NCI-H524 (cell line): ENCODE measurements around the gene SYNM.
A peak's percentile ranks its signal among the peaks of the same experiment; 100 is the strongest.

Experiments
- DNase-seq, 2 experiments: peaks; one replicate each; lab custom pipeline; 2025; lab: John Stamatoyannopoulos, UW

Gene SYNM

DNA sequence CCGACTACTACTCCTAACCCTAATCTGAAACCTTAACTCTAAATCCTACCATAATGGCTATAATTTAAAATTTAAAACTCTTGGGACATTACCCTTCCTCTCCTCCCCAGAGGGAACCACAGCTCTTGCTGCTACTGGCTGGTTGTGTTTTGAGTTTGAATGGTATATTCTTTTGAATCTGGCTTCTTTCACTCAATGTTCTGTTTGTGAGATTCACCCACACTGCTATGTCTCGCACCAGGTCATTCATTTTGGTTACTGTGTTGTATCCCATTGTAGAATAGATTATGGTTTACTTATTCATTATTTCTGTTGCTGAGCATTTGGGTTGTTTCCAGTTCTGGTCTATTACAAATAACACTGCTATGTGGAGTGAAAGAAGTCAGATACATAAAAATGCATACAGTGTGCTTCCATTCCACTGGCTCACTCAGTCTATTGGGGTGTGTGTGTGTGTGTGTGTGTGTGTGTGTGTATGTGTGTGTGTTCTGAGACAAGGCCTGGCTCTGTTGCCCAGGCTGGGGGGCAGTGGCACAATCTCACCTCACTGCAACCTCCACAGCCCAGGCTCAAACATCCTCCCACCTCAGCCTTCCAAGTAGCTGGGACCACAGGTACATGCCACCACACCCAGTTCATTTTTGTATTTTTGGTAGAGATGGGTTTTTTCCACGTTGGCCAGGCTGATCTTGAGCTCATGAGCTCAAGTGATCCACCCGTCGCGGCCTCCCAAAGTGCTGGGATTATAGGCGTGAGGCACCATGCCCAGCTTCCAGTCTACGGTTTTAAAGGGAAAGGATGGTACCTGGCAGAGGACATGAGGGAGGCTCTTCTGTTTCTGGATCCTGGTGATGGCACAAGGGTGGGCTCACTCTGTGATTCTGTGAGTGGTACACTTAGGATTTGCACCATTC, 19.2 kb upstream of the SYNM start:
- DNase-seq, result no peak

DNA sequence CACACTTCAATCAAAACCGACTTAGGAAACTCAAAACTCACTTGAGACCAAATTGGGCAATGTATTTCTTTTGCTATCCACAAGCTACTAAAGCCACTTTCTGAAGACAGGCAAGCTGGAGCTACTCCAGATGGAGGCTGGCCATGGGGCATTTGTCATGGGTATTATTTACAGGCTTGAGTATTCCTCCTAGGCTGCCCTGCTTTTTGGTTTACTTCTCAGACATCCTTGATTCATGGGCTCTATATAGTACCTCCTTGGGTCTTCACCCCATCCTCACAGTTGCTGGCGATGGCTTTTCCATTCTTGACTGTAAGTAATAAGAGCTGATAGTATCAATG, 18.6 kb upstream of the SYNM start:
- no peak for DNase-seq

DNA sequence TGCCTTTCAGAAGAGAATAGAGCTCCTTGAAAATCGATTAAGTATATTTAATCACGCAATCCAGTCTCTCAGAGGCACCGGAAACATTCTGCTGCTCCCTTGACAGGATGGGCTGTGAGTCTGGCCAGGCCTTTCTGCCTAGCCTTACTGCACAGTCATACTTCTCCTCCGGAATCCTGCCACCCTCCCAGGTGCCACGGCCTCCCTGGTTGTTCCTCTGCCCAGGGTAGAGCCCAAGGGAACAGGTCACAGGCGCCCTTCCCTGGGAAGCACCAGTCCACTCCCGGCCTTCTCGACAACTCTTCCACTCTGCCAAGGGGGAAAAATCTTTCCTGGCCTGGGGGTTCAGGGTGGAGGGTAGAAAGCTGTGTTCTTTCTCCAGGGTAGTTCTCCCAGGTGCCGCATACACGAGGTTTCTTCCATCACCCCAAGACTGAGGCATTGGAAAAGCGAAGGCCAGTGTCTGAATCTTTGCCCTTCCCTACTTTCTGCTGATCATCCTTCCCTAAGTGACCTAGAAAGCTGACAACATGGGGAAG, 17.4 kb upstream of the SYNM start:
- DNase-seq, result no peak

DNA sequence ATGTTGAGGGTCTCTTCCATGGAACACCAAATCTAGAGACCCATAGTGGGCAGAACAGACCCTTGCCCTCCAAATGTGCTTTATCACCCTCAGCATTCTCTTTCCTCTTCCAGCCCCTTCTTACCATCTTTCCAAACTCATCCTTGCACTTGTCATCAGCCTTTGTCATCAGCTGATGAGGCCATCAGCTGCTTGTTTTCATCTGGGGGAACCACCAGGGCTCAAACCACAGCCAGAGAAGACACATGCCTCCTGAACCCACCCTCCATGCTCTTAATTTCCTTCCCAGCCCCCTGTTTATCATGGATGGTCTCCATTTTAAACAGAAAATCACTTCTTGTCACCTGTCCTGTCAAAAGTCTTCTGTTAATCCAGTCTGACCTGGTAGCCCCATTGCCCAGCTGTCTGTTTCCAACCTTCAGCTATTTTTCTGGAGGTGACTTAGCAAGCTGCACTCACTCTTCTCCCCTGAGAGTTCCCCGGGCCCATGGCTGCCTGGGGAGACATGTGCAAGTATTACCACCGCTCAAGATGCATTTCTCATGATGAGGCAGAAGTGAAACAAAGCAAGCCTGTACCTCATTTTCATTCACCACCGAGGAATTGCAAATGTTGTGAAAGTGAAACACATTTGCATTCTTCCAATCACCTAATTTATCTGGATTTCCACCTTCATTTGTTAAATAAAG, 14.7 kb upstream of the SYNM start:
- no peak for DNase-seq

DNA sequence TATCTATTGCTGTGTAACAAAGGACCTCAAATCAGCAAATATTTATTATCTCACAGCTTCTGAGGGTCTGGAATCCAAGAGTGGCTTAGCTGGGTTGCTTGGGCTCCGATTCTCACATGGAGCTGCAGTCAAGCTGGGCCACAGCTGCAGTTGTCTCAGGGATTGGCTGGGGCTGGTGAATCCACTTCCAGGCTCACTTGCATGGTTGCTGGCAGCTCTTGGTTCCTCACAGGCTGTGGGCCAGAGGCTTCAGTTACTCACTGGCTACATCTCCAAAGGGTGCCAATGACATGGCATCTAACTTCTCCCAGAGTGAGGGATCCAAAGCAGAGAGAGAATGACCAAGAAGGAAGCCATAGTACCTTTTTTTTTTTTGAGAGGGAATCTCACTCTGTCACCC, 13.9 kb upstream of the SYNM start:
- no peak for DNase-seq

DNA sequence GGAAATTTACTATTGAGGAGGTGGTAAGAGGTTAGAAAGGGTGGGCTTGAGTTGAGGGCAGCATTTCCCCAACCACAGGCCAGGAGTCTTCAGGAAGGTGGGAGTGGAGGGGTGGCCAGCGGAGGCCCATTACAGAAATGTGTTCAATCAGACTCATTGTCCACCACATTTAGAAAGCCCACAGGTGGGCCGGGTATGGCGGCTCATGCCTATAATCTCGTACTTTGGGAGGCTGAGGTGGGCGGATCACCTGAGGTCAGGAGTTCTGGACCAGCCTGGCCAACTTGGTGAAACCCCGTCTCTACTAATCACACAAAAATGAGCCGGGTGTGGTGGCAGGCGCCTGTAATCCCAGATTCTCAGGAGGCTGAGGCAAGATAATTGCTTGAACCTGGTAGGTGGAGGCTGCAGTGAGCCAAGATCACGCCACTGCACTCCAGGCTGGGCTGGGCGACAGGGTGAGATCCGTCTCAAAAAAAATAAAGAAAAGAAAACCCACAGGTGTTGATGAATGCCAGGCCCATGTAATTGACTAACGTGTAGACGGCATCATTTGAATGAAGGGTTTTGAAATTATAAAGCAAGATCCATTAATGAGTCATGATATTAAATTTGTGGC, 12.2 kb upstream of the SYNM start:
- no peak for DNase-seq

DNA sequence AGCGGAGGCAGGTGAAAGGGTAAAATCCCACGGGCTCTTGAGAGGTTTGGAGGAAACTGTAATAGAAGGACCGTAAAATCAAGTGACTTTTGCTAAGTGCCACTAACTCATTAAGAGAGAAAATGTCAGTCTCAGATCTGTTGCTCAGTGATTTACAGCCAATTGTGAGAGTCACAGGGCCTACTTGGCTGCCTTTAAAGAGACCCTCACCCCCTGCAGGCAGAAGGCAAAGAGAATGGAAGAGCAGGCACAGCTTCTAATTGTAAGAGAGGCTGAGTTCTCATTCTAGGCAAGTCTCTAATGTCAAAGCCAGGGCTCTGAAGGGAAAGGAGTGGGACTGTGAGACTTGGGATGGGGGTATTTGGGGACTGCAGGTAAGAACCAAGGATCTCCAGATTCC, 9.3 kb upstream of the SYNM start:
- DNase-seq, result no peak

DNA sequence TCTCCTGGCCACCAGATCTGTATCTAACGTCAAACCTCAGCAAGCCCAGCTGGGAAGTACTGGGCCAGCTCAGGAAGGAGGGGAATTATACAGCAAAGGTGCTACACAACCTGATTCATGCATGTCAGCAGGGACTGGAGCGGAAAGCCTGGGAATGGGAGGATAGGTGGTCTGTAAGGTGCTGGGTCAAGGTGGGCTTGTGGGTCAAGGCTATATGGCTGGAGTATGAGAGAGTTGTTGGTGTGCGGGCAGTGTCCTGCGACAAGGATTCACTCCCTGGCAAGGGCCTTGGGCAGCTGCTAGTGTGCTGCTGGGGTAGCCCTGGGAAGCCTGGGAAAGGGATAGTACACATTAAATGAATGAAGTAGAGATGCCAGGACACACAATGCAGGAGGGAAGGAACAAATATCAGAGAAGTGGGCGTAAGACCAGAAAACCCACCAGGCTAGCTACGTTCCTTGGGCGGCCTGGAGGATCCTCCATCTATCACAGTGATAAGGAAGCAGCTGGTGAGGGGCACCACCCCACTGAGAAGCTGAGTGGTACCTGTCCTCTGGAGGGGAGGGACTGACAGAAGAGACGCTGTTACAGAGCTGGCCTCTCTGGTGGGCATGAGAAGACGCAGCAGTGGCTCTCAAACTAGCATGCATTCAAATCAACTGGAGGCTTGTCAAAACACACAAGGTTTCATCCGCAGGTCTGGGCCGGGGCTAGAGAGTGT, 8.5 kb upstream of the SYNM start:
- no peak for DNase-seq

DNA sequence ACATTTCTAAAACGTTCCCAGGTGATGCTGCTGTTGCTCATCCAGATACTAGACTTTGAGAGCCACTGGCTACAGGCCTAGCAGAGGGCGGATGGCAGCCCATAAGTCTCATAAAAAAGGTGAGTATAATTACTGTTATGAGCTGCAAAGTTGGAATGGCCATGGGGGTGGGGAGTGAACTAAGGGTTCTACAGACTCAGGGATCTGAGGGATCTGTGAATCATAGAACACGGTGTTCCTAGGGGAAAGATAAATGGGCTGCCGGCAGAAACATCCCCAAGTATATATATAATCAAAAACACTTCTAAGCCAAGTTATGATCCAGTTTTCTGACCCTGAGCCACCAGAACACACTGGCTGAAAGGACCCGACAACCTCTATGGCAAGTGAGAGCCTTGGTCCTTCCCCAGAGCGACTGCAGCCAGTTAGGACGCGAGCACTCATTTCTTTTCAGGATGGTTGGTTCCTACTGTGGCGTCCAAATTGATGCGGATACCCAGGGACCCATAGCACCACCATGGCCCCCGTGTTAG, 7.9 kb upstream of the SYNM start:
- DNase-seq, result no peak

DNA sequence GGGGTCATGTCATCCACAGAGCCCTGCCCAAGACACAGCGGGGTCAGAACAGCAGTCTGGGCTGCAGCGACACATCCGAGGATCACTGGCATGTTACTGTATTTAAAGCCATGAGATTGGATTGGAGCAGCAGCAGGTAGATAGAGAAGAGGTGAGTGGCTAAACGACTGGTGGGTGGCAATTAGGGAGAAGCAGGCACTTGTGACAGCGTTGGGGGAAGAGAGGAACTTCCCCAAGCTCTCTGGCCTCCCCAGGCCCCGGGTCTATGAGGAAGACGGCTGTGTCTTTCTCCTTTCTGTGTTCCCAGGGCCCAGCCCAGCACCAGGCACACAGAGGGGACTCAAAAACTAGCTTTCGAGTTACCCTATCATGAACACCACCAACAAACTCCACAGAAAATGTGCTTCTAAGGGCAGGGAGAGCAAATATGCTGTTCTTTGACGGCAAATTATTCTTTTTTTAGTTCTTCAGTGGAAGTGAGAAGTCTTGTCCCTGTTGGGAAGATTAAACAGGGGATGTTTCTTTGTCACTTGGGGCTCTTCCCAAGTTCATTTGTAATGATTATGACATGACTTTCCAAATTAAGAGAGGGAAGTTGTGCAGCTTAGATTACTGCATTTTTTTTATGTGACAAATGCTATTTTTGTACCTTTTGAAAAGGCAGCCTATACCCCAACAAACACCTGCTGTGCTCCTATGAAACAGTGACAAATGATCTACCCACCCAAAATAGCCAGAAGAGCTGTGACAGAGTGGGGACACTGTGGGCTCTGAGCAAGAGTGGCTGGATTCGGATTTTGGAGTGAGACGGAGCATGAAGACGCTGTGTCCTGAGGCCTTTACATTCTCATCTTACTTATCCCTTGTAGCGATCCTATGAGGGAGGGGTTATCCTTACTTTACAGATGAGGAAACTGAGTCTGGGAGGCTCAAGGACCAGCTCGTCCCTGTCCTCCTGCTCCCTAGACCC, 7.2 kb upstream of the SYNM start:
- no peak for DNase-seq

DNA sequence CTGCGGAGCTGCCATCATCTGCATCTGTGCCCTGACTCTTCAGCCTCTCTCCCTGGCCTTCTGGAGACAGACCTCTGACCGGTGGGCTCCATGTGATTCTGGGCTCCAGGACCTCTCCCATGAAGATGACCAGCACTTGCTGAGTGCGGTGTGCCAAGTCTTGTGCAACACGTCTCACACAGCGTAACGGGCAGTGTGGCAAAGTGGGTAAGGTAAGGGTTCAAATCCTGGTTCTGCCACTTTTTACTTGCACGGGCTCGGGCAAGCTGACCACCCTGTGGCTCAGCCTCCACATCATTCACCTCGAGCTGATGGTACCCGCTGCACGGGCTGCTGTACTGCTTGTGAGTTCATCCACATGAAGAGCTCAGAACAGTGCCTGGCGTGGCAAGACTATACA, 6.5 kb upstream of the SYNM start:
- no peak for DNase-seq

DNA sequence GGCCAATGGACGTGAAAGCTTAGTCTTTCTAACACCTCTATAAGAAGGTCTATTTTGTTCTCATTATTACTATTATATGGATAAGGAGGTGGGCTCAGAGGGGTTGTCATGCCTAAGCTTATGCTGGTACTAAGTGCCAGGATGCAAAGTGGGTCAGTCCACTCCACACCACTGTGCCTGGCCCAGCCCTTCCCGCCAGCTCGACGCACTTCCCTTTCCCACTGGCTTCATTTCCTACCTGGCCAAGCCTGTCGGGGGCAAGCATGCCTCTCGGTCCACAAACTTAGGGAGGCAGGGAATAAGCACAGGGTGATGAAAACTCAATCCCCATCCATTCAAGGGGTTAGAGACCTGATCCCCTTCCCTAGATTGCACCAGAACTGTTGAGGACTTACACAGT, 5.9 kb upstream of the SYNM start:
- no peak for DNase-seq

DNA sequence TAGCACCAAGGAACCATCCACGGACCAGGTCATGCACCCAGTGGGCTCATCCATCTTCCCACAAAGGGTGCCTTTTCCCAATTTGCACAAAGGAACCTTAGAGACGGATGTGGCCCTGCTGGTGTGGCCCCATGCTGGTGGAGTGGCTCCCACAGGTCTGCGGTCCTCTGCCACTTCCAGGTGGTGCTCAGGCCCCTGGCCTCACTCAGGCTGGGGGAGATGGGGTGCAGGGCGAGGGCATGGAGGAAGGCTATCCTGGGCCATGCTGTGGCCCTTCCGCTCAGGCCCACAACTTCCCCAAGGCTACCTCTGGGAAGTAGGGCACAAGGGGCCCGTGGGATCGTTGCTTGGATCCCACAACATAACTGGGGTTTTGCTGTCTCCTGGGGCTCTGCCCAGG, 5.2 kb upstream of the SYNM start:
- no peak for DNase-seq

DNA sequence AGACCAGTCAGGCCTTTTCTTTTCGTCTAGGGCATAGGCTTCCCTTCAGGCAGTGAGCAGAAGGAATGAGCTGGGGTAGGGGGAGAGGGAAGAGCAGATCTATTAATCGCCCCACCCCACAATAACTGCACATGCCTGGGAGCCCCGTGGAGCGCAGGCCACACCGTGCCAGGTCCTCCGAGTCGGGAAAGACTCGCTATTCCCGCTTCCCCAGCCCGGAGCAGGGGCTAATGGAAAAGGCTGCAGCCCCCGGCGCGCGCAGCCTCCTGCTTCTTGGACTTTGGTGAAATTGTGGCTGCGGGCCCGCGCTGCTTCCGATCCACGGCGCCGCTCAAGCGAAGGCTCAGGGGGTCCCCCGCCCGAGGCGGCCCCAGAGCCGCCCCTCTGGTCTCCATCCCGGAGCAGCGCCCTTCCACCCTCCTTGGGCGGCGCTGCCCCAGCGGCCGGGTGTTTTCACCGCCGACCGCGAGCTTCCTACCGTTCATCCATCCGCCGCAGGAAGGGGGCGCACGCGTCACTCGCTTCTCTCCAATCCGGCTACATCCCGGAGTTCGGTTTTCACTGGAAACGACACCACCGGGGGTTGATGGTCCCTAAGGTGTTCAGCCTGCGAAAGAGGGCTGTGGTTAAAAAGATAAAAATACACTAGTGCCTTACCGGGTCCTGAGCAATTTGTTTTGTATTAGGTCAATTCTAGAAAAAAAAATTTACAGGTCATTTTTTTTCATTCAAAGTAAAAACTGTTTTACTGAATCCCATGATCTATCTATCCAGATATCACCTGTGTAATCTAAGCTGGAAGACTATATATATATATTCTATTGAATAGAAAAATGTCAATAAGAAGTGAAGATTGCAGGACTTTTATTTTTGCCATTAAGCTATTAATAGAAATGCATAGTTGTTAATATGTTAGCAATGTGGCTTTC, 4.4 kb upstream of the SYNM start:
- peak; percentile 61 to 86 for DNase-seq

DNA sequence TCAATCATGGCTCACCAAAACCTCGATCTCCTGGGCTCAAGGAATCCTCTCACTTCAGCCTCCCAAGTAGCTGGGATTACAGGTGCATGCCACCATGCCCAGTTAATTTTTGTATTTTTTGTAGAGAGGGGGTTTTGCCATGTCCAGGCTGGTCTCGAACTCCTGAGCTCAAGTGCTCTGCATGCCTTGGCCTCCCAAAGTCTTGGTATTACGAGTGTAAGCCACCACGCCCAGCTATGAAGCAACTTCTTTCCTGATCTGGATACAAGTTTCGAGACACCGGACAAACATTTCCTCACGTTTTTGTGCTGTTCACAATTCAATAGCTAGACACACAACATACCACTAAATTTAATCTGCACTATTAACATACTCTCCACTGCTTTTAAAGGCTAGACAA, 3.4 kb upstream of the SYNM start:
- DNase-seq, result no peak

DNA sequence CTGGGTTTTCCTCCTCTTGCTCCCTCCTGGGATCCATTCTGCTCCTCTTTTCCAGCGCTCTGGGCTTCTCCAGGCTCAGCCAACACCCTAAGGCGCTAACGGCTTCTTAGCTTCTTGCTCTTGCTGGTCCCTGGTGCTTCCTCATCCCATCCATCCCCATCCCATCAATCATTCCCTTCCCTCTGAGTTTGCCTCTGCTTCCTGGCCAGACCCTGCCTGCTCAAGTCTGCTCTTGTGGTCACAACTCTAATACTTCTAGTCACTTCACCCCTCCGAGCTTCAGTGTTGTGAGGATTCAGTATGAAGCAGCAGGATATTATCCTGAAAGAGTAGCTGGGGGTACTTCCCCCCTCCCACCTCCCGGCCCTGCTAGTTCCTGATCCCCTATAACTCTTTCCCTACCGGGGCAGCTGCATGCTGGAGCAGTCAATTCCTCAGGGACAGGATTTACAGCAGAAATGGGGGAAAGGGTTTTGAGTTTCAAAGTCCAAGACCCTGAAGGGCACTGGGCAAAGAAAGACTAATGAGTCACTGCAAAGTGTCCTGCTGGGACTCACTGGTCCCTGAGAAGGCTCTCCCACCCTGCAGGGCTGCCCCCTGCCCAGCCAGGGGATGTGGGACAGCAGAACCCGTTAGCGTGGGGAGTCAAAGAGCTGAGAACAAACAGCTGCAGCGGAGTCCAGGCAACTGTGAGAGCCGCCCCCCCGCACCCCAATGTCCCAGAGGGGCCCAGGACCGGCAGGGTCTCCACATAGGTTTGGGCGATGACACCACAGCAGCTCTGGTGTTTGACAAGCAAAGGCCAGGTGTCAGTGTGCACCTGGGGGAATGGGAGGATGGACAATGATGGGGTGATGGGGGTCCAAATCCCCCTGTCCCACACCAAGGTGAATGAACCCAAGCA, 2.3 kb upstream of the SYNM start:
- peak; percentile 42 to 61 for DNase-seq

DNA sequence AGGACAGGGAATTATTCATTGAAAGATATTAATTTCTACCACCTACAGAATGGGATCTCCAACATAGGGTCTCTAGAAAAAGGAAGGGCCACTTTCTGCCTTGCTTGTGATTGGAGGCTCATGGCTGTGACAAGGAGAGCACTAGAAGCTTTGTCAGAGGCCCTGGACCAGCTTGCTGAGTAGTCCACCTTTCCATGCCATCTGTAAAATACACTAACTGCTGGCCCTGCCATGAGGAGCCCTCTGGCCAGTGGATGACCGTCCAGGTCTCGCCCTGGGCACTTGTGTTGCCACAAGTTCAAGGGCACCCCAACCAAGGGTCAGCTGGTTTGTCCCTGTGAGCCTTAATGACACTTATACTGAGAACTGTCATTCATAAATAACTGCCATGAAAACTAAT, 1.6 kb upstream of the SYNM start:
- DNase-seq, result no peak

DNA sequence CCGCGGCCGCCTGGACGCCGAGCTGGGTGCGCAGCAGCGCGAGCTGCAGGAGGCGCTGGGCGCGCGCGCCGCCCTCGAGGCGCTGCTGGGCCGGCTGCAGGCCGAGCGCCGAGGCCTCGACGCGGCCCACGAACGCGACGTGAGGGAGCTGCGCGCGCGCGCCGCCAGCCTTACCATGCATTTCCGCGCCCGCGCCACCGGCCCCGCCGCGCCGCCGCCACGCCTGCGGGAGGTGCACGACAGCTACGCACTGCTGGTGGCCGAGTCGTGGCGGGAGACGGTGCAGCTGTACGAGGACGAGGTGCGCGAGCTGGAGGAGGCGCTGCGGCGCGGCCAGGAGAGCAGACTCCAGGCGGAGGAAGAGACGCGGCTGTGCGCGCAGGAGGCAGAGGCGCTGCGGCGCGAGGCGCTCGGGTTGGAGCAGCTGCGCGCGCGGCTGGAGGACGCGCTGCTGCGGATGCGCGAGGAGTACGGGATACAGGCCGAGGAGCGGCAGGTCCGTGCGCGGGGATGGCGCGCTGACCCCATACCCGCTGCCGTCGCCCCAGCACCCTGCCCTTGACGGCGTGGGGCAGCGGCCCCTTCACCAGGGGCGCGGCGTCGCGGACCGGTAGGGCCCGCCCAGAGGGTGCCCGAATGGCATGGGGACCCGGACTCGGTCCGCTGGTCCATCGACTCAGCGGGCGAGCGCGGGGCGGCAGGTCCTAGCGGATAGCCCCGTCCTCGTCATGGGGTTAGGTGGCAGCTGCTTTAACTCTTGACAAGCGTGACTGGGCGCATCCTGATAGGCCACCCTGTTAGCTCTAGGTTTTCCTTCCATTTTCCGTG, 848 bp downstream of the SYNM start:
- peak; percentile 60 to 76 for DNase-seq
